GM19467 (cell line): Measurements from ENCODE around the gene NRXN3.

Experiments
- ATAC-seq: cut with Tn5 transposase; IDR thresholded peaks from one replicate; pipeline ENCODE4 v1.9.1; 2021; ENCODE audit warnings: mild to moderate bottlenecking, moderate library complexity; ENCODE audit not compliant: unreplicated experiment

Gene NRXN3

DNA sequence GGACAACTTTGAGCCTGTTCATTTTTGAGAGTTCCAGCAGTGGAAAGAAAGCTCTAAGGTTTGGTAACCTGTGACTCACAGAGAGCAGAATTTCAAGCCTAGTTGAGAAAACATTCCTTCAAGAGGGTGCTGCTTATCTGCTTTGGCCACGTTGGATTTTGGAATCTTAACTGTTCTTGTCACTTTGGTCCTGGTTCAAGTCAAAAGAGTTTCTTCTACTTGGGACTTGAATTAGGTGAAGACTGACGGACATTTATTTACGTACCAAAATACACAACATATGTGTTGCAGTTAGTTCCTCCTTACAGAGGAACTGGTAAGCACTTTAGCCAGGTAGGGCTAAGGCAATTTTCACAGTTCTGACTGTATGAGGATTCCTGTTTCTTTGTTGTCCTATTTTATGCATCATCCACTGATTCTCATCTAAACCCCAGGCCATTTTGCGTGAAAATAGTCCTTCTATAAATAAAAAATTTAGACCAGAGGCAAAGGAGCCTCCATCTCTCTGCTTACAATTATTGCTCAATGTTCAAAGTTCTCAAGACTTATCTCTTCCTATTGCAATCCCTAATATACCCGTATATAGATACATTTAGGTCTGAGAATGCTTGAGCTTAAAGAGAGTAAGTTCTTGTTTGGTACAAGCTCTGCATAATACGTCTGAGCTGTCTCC lies 1460.3 kb downstream of the NRXN3 start:
- ATAC-seq, result no peak

DNA sequence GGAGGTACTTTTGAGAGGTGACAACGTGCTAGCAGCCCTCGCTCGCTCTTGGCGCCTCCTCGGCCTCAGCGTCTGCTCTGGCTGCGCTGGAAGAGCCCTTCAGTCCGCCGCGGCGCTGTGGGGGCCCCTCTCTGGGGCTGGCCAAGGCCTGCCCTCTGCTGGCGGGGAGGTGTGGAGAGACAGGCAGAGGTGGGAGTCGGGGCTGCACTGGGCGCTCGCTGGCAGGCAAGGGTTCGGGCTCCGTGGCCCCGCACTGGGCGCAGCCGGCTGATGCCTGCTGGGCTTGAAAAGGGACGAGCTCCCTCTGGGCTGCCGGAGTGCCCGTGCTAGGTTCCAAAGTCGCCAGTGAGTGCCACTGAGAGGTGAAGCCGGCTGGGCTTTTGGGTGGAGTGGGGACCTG lies 1461.1 kb downstream of the NRXN3 start:
- ATAC-seq, result no peak

DNA sequence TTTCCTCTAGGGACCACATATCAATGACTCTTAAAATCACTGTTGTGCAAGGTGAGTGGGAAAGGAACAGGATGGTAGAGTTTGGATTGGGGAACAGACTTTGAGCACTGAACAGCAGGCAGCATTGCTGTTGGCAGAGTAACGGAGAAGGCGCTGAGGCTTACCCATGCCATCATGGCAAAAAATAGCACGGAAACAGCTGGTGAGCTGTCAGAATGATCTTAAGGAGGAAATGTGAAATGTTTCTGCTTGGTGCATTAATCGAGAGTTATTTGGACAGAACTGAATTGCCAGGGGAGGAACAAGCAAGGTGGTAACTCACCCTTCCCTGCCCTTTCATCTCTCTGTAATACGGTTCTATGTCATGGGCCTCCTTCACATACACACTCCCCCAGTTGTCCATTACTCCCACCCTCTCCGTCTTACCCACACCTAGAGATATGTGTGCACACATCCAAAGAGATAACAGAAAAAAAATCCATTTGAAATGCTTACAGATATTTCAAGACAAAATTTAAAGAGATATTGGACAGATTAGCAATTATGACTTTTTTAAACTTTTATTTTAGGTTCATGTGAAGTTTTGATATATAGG lies 1468.6 kb downstream of the NRXN3 start:
- ATAC-seq, result no peak

DNA sequence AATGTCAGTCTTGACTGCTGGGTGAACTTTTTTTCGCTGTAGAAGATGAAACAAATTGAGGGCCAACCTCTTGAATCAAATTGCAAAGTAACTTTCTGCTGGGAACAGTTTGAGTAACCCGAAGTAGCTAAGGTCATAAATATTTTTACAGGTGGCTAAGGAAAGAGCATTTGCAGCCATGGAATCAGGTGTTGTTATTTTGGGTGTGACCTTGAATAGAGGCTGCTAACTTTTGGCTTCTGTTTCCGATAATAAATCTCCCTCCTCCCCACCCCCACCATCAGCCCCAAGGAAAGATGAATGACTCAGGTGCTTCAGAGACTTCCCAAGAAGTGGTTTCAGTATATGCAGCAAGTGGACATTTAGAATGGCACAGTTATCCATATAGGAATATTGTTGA lies 1469.4 kb downstream of the NRXN3 start:
- ATAC-seq, result no peak

DNA sequence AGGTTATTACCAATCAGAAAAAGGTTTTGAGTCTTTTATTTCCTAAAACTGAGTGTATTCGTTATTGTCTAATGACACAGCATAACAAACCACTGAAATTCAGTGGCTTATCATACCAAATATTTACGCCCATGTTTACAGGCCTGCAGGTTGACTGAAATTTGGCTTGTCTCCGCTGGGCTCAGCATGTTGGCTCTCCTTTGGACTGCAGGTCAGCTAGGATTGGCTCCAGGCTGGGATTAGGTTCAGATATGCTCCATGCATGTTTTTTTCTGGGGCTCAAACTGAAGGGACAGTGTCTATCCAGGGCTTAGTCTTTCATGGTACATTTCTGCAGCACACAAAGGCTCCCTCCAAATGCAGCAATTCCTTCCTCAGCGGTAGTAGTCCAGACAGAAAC lies 1471.2 kb downstream of the NRXN3 start:
- no peak for ATAC-seq

DNA sequence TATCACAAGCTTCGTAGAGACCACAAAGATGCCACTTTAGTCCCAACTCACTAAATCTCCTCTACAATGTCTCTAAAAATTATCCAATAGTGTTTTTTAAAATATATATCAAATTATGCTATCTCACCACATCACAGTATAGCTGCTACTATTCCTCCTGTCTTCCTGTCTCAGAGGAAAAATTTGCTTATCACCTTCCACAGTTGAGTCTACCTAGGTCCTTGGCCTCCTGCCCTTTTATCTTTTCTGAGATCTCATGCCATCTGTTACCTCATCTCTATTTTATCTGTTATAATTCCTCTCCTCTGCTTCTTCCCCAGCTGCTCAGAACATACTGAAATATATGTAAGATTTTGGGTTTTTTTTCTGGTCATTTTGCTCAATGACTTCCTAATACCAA lies 1473.0 kb downstream of the NRXN3 start:
- no peak for ATAC-seq

DNA sequence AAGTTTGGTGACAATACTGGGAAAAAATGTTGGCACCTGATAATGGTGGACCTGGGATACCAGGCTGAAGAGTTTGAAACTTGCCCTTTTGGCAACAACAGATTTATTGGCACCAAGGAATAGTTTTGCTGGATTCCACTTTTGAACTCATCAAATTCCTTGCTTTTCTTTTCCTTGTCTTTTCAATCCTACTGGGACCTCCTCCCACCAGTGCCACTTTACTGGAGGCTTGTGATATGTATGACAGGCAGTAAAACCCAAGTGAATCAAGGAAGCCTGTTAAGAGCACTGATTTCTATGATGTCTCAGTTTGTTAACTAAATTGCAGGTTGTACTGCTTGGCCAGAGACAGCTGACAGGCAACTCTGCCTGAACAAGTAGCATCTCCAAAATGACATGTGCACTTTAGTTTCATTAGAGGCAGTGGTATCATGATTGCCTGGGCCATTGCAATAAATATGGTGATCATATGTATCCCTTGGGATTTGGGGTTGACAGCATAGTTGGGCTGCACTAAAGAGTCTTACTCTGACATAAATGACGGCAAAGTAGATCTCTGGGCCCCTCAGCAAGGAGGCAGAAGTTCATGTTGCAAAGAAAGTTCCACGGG lies 1475.7 kb downstream of the NRXN3 start:
- no peak for ATAC-seq

DNA sequence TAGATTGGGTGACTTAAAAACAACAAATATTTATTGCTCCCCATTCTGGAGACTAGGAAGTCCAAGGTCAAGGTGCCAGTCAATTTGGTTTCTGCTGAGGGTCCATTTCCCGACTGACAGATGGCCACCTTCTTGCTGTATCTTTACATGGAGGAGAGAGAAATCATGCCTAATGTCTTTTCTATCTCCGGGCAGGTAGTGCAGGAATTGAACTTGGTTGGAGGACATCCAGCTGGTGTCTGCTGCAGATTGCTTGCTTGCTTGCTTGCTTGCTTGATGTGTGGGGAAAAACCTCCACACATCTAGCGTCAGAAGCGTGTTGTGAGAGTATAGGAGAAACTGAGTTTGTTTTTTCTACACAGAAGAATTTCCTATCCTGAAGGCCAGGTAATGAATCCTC lies 1479.7 kb downstream of the NRXN3 start:
- no peak for ATAC-seq

DNA sequence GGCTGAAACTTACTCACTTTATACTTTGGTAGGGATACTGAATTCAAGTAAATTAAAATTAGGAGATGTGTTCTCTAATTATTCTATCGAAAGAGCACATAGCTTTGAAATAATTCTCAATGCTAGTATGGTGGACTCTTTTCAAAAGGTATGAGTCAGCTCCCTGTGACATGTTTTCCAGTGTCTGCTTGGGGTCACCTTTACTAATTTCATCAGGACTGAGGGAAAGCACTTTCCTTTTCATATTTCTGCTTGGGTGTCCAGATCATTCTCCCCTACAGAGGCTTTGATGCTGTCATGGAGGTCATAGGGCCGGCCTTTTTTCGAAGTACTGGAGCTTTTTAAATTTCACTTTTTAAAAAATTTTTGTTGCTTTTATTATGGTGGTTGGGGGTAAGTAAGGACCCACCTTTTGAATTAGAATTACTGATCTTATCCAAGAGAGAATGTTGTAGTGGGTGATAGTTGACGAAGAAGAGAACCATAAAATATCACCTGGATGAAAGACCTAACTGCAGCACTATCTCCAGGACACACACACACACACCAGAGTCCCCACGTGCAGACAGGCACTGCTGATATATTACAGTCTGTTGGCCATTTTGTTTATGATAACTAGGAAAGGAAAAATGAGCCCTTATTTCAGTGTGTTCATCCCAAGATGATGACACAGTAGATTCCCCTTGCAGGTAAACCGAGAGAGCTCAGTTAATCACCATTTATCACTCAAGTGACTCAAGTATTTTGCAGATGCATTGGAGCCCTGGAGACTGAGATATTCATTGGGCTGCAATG lies 1482.5 kb downstream of the NRXN3 start:
- no peak for ATAC-seq

DNA sequence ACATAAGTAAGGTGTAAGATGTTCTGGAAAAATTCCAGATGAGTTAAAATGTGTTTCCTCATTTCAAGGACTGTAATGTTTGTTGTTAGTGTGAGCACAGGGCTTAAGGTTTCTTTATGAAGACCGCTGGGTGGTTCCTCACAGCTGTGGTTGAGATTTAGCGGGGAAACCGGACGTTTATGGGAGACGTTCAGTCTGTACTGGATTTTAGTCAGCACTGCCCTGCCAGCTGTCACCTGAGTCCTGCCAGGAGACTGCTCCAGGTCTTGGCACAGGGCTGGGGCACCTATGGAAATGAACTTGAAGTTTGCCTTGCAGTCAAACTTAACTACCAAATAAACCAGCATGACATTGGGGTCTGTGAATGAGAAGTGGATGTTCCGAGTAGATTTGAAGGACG lies 1485.9 kb downstream of the NRXN3 start:
- no peak for ATAC-seq

DNA sequence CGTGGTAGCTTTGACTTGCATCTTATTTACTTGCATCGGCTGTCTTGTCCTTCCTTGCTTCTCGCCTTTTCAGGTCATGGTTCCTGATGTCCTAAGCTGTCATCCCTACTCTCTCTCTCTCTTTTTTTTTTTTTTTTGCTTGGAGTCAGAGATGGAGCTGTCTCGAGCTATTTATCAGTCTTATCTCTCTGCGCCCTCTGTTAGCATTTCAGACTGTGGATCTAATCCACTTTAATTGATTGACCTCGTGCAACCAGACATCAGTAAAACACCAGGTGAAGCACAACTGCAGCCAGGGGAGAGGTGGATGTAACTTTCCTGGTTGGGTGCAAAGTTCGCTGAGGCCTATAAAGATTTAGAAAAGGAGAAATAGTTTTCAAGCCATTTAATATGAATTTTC lies 1486.3 kb downstream of the NRXN3 start:
- ATAC-seq, result no peak

DNA sequence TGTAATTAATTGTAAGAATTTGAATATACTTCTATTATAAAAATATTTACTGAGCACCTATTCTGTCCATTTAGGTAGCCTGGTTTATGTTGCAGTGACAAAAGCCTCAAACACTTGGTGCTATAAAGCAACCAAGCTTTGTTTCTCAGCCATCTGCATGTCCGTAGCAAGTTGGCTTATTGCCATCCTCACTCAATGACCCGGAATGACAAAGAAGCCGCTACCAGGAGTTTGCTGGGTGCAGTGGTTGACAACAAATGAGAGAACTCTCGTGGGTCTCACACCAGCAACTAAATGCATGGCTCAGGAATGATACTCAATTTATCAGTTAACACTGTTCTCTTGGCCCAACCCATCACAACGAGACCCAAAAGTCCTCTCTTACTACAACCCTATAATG lies 1488.0 kb downstream of the NRXN3 start:
- no peak for ATAC-seq

DNA sequence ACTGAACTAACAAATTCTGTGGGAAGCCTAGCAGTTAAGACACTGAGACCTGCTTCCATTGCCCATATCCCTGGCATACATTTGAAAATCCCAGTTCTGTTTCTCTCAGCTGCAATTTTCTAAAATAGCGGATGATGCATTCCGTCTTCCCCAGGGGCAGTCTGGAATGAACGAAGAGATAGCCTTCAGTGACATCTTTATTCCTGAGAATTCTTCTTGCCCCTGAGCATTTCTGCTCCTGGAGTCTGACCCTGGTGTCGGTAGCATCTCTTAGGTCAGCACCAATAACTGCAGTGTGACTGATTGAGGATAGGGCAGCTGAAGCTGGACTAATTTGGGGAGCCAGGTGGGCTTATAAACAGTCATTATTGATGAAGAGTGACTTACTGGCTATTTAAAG lies 1488.6 kb downstream of the NRXN3 start:
- no peak for ATAC-seq

DNA sequence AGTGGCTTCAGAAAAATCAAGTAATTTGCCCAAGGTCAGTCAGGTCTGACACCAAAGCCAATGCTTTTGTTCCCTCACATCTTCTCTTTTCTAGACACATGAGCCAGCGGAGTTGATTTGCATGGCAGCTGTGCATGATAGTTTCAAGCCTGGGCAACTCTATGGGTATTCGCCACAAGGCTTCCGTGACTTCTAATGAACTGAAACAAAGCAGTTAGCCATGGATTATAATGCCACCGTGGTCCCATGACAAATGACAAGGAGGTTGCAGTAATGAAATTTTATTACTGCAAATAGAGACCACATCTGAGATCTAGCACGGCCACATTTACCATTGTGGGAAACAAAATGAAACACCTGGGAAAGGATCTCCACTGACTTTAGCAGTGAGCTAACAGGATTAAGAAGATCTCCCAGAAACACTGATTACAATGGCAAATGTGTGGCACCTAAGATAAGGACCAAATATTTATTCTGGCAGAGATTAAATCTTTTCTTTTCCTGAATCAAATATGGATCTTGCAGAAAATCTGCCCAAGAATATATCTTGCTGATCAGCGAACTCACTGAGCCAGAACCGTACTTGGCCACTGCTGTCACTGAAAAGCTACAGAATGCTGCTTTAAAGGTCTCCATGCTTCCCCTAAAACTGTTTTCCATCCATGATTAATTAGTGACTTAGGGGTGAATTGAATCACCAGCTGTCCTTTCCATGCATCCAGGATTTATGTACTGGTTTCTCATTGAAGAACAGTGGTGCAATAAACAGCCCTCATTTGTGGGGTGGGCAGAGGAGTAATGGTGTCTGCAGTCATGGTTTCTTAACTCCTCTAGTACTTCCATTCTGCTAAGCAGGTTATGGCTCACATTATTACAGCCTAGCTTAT lies 1490.1 kb downstream of the NRXN3 start:
- ATAC-seq, result no peak

DNA sequence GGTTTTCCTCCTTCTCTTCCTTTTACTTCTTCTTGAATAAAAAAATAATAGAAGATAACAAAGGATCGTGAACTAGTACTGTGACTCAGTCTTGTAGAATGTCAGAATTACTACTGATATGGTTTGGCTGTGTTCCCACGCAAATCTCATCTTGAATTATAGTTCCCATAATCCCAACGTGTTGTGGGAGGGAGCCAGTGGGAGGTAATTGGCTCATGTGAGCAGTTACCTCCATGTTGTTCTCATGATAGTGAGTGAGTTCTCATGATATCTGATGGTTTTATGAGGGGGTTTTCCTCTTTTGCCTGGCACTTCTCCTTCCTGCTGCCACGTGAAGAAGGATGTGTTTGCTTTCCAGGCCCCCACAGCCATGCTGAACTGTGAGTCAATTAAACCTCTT lies 1491.6 kb downstream of the NRXN3 start:
- ATAC-seq, result no peak

DNA sequence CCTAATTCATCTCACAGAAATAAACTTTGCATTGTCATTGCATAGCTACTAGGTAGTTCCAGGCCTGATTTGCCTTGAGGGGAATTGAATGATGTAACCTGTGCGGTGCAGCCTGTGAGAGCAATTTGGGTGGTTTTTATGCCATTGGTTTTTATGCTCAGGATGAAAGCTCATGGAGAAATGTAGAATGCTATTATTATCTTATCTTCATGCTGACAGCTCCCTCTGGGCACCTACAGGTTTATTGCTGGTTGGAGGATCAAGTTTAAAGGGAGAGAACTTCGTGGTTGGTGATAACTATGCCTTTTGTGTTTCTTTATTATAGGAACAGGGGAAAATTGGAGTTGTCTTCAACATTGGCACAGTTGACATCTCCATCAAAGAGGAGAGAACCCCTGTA lies 1493.3 kb downstream of the NRXN3 start:
- ATAC-seq, result no peak

DNA sequence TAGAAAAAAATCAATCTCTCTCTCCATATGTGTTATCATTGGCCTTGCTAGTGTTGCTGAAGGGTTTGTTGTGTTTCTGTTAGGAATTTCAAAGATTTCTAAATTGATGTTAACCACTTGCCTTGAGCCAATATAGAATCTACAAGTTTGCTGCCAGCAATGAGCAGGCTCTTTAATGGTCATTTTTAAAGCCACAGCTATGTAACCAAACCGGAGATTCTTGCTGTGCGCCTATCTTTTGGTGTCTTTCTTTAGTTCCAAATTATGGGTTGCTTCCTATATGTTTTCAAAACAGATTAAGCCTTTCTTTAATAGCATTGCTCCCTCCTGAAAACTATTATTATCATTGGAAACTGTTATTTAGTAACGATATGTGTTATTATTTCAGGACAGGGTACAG lies 1495.4 kb downstream of the NRXN3 start:
- no peak for ATAC-seq

DNA sequence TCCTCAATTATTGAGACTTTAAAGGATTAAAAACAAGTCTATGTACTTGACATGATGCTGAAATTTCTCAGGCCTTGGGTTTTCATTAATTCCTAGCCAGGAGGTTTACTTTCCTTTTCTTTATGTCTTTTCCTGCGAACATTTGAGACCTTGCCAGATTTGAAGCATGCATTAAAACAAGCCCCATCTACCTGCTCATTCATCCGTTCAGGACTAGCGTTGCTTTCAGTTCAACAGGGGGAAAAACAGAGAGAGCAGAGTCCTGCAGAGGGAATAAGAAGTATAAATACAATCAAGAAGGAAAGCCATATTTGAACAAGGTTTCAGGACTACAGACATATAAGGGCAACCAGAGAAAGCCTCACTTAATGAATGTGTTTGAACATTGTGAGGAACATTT lies 1498.8 kb downstream of the NRXN3 start:
- no peak for ATAC-seq

DNA sequence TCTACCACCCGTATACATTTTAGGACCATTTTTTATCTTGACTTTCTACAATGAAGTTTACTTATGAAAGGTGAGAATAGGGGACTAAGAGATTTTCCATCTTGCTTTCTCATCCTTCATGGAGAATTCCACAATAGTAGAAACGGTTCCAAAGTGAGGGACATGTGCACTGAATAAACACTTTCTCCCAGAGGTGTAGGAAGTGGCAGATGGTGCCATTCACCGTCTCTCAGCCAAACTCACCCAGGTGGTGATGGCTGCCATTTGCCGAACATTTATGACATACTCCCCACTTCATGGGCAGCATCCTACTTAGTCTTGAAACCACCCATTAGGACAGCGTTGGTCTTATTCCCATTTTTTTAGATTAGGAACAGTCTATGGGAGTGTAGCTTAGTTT lies 1500.6 kb downstream of the NRXN3 start:
- ATAC-seq, result no peak

DNA sequence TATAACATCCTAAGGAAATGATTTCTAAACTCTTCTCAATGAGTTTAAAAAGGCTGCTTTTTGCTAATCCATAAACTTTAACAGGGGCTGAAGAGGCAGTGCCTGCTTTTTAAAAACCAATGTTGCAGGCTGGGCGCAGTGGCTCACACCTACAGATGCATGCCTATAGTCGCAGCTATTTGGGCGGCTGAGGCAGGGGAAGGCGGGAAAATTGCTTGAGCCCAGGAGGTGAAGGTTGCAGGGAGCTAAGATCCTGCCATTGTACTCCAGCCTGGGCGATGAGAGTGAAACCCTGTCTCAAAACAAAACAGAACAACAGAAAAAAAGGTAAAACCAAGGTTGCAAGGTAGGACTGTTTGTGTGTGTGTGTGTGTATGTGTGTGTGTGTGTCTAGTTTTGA lies 1509.9 kb downstream of the NRXN3 start:
- ATAC-seq, result no peak

DNA sequence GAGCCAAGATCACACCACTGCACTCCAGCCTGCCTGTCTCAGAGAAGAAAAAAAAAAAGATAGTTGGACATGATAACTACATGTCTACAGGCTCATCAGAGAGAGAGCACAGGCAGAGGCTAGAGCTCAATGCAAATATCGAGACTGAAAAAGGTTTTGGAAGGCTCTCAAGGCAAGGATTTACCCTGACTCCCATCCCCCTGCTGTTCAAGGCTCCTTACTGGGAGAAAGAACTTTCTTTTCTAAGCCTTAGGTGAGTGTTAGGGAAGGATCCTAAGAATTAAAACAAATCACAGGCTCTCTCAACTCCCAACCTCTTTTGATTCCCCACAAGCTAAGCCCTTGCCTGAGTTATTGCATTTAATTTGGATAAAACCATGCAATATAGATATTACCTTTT lies 1516.0 kb downstream of the NRXN3 start:
- ATAC-seq, result no peak
